ENCODE results near the gene CD70. TPM values are rescaled to one million over a fixed set of nuclear protein-coding genes. Genes with fewer than 3 reads are reported as not detected.
"Not testable (repeated sequence)": the region's sequence is repeated elsewhere in the genome, so short reads cannot be mapped to it uniquely, and the experiment has no call there.

The CD70 gene
- total RNA-seq, 2 experiments from 2014 or later: 24.6 to 26.2 TPM

DNA sequence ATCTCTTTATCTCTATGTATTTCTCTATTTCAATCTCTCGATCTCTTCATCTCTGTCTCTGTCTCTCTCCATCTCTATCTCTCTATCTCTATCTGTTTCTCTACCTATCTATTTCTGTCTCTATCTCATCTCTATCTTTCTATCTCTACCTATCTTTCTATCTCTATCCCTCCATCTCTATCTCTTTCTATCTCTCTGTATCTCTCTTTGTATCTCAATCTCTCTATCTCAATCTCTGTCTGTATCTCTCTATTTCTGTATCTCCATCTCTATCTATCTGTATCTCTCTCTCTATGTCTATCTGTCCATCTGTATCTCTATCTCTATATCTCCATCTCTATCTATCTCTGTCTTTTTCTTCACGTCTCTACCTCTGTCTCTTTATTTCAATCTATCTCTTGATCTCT, 34.9 kb downstream of the CD70 start:
- no peaks in the 10 kb centered on the region for H3K9me3 Mint-ChIP-seq
- no peak for ATAC-seq
- peaks cover 4% of the 10 kb centered on the region for H3K27me3 Mint-ChIP-seq
- CTCF ChIA-PET: no interaction called here
- H3K4me3 Mint-ChIP-seq: no peak overlapping the region
- TF ChIP-seq, protein P1, sequence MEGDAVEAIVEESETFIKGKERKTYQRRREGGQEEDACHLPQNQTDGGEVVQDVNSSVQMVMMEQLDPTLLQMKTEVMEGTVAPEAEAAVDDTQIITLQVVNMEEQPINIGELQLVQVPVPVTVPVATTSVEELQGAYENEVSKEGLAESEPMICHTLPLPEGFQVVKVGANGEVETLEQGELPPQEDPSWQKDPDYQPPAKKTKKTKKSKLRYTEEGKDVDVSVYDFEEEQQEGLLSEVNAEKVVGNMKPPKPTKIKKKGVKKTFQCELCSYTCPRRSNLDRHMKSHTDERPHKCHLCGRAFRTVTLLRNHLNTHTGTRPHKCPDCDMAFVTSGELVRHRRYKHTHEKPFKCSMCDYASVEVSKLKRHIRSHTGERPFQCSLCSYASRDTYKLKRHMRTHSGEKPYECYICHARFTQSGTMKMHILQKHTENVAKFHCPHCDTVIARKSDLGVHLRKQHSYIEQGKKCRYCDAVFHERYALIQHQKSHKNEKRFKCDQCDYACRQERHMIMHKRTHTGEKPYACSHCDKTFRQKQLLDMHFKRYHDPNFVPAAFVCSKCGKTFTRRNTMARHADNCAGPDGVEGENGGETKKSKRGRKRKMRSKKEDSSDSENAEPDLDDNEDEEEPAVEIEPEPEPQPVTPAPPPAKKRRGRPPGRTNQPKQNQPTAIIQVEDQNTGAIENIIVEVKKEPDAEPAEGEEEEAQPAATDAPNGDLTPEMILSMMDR (IDR thresholded peaks at IDR 0.05): peak; percentile 52
- H3K4me1 Mint-ChIP-seq (ENCODE audit: low read depth): peaks cover 14% of the 10 kb centered on the region
- no peak for DNase-seq
- POLR2A ChIA-PET: interaction anchor here (0.7 kb wide), 1 partner anchor 16 kb away, joined by 4 read pairs; no protein-coding TSS in a partner anchor
- intact Hi-C loops (cut with micrococcal nuclease): no loop called here
- no peak overlapping the region for H3K27ac Mint-ChIP-seq
- no peaks in the 10 kb centered on the region for H3K36me3 Mint-ChIP-seq (ENCODE audit: low read depth)

DNA sequence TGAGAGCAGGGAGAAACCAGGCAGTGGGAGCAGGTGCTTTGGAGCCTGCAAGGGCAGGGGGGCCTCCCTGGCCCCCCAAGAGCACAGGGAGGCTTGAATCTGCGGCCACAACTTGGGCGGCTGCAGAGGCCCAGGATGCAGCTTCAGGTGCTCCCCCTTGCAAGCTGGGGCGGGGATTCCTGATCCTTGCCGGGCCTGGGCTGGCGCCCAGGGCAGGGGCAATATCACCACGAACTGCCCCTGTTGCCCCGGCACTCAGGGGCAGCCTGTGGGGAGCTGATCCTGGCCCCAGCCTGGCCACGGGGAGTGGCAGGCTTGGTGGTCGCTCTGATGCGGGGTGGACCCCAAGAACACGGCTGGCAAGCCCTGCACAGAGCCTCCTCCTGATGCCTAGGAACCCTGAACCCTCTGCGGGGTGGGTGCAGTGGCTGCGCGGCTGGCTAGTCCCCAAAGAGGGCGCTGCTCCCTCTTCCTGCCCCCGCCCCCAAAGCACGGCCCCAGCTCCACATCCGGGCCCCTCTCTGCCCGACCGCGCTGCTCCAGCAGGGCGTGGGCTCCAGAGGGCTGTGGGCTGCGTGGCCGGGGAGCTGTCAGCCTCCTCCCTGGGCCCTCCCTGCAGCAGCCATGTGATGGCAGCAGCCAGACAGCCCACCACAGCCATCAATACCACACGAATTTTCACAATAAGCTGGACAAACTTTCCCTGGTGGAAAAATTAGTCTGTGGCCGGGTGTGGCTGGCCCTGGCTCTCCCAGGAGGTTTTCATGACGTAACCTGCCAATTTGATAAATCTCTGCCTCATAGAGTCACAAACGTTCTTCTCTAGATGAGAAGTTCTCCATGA, 39.1 kb downstream of the CD70 start:
- intact Hi-C loops (cut with micrococcal nuclease): no loop called here
- DNase-seq (peak; percentile 88), ATAC-seq (peak; percentile 99)
- Mint-ChIP-seq H3K36me3 (ENCODE audit: low read depth) (no peaks in the 10 kb centered on the region), H3K9me3 (peaks cover 3% of the 10 kb centered on the region), H3K4me1 (ENCODE audit: low read depth) (peaks cover 14% of the 10 kb centered on the region), H3K4me3 (no peak overlapping the region), H3K27ac (peak overlapping the region; percentile 49), H3K27me3 (no peaks in the 10 kb centered on the region)
- CTCF ChIA-PET: interaction anchor here (0.6 to 2.5 kb wide), 23 partner anchors 9 to 312 kb away, joined by 3 to 10 read pairs (median 4); partner anchors contain the start of genes DENND1C and TNFSF9
- POLR2A ChIA-PET: interaction anchor here (0.7 to 1.1 kb wide), 3 partner anchors 18 to 185 kb away, joined by 3 to 4 read pairs (median 3); partner anchors contain the start of gene TNFSF14
- TF ChIP-seq, protein P1 (IDR thresholded peaks at IDR 0.05): peak; percentile 67

DNA sequence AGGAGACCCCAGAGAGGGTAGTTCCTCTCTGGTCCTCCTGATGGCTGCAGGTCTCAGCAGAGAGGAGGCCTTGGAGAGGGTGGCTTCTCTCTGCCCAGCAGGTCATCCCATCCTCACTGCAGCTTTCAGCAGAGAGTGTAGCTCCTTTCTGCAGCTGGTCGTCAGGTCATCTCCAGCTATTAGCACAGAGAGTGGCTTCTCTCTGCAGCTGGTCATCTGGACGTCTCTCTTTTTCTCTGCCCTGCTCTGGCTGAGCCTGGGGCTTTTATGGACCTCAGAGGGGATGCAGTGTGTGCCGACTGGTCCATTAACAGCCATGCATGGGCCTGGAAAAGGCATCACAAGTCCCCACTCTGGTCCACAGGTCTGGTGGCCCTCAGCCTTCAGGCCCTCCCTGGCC, 39.9 kb downstream of the CD70 start:
- Mint-ChIP-seq H3K36me3 (ENCODE audit: low read depth) (no peaks in the 10 kb centered on the region), H3K27ac (no peak overlapping the region), H3K4me3 (no peak overlapping the region), H3K9me3 (peaks cover 3% of the 10 kb centered on the region), H3K27me3 (no peaks in the 10 kb centered on the region), H3K4me1 (ENCODE audit: low read depth) (peaks cover 13% of the 10 kb centered on the region)
- DNase-seq (no peak), ATAC-seq (no peak)
- TF ChIP-seq, protein P1 (IDR thresholded peaks at IDR 0.05): no peak
- intact Hi-C loops (cut with micrococcal nuclease): no loop called here
- ChIA-PET POLR2A (interaction anchor here (0.6 kb wide), 1 partner anchor 534 kb away, joined by 3 read pairs; no protein-coding TSS in a partner anchor), CTCF (interaction anchor here (0.8 to 2.5 kb wide), 7 partner anchors 9 to 53 kb away, joined by 3 to 10 read pairs (median 5); no protein-coding TSS in a partner anchor)

DNA sequence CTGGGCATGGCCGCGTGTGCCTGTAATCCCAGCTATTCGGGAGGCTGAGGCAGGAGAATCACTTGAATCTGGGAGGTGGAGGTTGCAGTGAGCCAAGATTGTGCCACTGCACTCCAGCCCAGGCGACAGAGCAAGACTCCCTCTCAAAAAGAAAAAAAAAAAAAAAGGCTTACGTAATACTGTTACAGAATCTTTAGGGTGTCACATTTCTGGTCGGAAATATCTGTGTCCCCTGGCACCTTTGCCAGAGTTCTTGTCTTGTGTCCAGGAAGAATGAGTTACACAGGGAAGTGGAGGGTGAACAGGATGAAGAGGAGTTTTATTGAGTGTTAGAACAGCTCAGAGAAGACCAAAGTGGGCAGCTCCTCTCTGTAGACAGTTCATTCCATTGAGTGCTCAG, 40.3 kb downstream of the CD70 start:
- H3K36me3 Mint-ChIP-seq (ENCODE audit: low read depth); DNase-seq; H3K27ac Mint-ChIP-seq; H3K4me3 Mint-ChIP-seq; H3K9me3 Mint-ChIP-seq; H3K27me3 Mint-ChIP-seq; intact Hi-C loops (cut with micrococcal nuclease); ATAC-seq: not testable (repeated sequence)
- CTCF ChIA-PET: interaction anchor here (1.4 to 2.5 kb wide), 3 partner anchors 34 to 59 kb away, joined by 3 to 10 read pairs (median 5); no protein-coding TSS in a partner anchor
- POLR2A ChIA-PET: interaction anchor here (0.6 kb wide), 1 partner anchor 534 kb away, joined by 3 read pairs; no protein-coding TSS in a partner anchor
- peaks cover 13% of the 10 kb centered on the region for H3K4me1 Mint-ChIP-seq (ENCODE audit: low read depth)

DNA sequence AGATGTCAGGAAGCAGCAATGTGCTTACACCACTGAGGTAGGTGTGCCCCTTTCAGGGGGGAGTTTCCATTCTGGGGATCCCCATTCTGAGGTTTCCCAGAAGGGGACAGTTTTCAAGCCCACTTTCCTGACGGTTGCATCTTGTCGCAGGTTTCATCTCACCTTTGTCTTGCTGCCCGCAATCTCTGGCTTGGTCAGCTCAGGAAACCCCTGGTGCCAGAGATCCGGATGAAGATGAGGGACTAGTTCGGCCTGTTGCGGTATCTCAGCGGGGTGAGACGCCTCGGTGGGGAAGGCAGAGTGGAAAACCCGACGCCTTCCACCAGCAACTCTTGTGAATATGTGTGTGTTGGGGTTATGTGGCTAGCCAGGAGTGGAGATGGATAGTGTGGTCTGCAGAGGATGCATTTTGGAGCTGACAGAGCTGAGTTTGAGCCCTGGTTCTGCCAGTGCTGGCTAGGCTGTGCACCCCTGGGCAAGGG, 47.0 kb downstream of the CD70 start:
- Mint-ChIP-seq H3K36me3 (ENCODE audit: low read depth) (no peaks in the 10 kb centered on the region), H3K9me3 (peaks cover 3% of the 10 kb centered on the region), H3K4me3 (no peak overlapping the region), H3K4me1 (ENCODE audit: low read depth) (peaks cover 6% of the 10 kb centered on the region), H3K27me3 (peaks cover 4% of the 10 kb centered on the region), H3K27ac (no peak overlapping the region)
- ATAC-seq: no peak
- ChIA-PET CTCF (interaction anchor here (0.8 to 1.3 kb wide), 3 partner anchors 8 to 27 kb away, joined by 3 to 4 read pairs (median 3); no protein-coding TSS in a partner anchor), POLR2A (no interaction called here)
- no peak for DNase-seq
- intact Hi-C loops (cut with micrococcal nuclease): no loop called here
- TF ChIP-seq, protein P1 (IDR thresholded peaks at IDR 0.05): no peak

Data from activated CD8-positive, alpha-beta T cell treated with anti-CD3 and anti-CD28 coated beads for 36 hours (primary cell).